GM04503 (cell line): ENCODE data around the gene INPP5E.

ENCODE experiments used
- DNase-seq: peaks from one replicate; pipeline ENCODE4 v3.0.0-alpha.2; 2012; ENCODE audit warnings: low read depth

The INPP5E gene

GRCh38 chr9:136439481-136440408 is at the start of gene INPP5E:
Gene INPP5E (minus strand): TSS chr9:136439845. CDS start chr9:136439419, 426 bp downstream.
- DNase-seq: no peak

- DNase-seq: no peak
Measured at GRCh38 chr9:136488247-136489214, 48.9 kb upstream of the INPP5E start.

- DNase-seq: no peak
Measured at GRCh38 chr9:136487672-136488071, 48.0 kb upstream of the INPP5E start.

- no peak for DNase-seq
Measured at GRCh38 chr9:136486823-136487620, 47.4 kb upstream of the INPP5E start.

- no peak for DNase-seq
Measured at GRCh38 chr9:136486131-136486530, 46.5 kb upstream of the INPP5E start.

- DNase-seq: peak; percentile 17
Measured at GRCh38 chr9:136485049-136486045, 45.7 kb upstream of the INPP5E start.

- no peak for DNase-seq
Measured at GRCh38 chr9:136484153-136485048, 44.8 kb upstream of the INPP5E start.

GRCh38 chr9:136483589-136484152 is 44.0 kb upstream of the INPP5E start:
- peak; percentile 27 for DNase-seq

- DNase-seq: peak; percentile 62
Measured at GRCh38 chr9:136482793-136483588, 43.3 kb upstream of the INPP5E start, which contains the start of gene SEC16A. Gene SEC16A (minus strand): TSS chr9:136483040. CDS start chr9:136477615, 5,425 bp downstream.

- DNase-seq: peak; percentile 12
Measured at GRCh38 chr9:136482046-136482792, 42.6 kb upstream of the INPP5E start.

GRCh38 chr9:136481558-136481957 is 41.9 kb upstream of the INPP5E start:
- no peak for DNase-seq

GRCh38 chr9:136476369-136477150 is 36.9 kb upstream of the INPP5E start:
- no peak for DNase-seq

GRCh38 chr9:136474974-136475865 is 35.6 kb upstream of the INPP5E start:
- no peak for DNase-seq

- no peak for DNase-seq
Measured at GRCh38 chr9:136474021-136474640, 34.5 kb upstream of the INPP5E start.

GRCh38 chr9:136473354-136473721 is 33.7 kb upstream of the INPP5E start:
- no peak for DNase-seq
